ENCODE data around the gene PARVG.

The PARVG gene

DNA sequence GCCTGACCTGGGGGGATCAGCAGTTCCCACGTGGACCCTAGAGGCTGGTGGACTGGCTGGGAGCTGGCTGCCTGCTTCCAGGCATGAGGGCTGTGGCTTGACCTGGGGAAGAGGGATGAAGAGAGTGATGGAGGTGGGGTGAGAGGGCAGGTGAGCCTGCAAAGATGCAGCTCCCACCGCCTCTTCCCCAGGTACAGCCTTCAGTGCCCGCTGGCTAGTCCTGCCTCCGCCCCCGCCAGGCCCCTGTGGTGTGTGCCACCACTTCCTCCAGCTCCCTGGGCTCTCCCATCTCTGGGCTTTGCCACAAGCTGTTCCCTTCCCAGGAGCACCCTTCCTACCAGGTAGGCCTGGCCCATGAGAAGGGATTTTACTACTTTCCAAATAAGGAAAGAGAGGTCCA lies 19.1 kb downstream of the PARVG start:
- no peak for DNase-seq

- DNase-seq, result no peak
Measured at GRCh38 chr22:44200451-44200850, 19.7 kb downstream of the PARVG start.

GRCh38 chr22:44200855-44201550 lies 20.3 kb downstream of the PARVG start:
- no peak for DNase-seq

DNA sequence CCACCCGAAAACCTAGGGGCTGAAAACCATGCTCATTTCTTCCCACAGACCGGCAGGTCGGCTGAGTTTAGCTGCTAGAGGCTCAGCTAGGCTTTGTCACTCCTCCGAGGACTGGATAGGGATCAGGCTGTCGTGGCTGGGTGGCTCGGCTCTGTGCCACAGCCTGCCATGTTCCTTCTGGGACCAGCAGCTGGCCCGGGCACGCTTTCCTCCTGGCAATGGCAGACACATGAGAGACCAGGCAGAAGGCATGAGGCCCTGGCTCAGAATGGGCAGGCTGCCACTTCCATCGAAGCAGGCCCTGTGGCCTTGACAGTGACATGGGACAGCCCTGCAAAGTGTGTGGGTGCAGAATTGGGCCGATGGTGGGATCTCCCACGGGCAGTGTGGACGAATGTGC lies 20.9 kb downstream of the PARVG start:
- DNase-seq, result no peak

DNA sequence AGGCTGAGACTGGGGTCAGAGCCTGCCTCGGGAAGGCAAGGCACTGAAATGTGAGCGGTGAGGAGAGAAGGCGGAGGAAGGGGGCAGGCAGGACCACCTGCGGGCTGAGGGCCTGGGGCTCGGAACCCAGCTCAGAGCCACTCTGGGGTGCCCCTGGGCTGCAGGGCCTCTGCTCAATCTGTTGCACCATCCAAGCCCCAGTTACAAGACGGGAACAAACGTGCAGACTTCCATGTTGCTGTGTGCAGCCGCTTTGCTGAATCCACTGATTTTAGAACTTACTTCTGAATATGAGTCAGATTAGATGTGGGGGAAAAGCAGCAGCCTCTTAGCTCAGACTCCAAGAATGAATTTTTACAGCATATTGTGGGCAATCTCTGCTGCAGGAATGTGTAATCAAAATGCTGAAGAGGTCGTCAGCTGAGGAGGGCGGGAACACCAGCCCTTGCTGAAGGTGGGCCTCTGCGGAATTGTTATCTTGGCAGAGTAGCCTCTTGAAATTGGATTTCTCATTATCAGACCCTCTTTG lies 21.6 kb downstream of the PARVG start:
- DNase-seq, result no peak

- DNase-seq, result no peak
Measured at GRCh38 chr22:44203203-44203602, 22.5 kb downstream of the PARVG start.

- DNase-seq, result no peak
Measured at GRCh38 chr22:44204739-44205515, 24.2 kb downstream of the PARVG start.

- DNase-seq, result no peak
Measured at GRCh38 chr22:44205516-44206329, 25.0 kb downstream of the PARVG start.

- DNase-seq, result no peak
Measured at GRCh38 chr22:44206330-44206645, 25.6 kb downstream of the PARVG start.

DNA sequence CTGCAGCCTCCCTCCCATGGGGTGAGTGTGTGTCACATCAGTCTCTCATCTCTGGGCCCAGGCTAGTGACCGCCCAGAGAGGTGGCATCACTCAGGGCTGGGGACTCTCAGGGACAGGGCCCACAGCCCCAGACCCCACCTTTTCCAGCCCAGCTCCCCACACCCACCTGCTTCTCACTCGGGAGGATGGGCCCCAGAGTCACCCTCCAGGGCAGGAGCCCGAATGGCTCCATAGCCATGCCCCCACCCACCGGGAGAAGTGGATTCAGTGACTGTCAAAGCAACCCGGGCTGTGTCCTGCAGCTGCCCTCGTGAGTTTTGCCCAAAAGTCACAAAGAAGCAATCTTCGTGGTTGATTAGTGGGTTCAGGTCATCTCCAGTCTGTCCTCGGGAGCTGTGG lies 26.0 kb downstream of the PARVG start:
- no peak for DNase-seq

DNA sequence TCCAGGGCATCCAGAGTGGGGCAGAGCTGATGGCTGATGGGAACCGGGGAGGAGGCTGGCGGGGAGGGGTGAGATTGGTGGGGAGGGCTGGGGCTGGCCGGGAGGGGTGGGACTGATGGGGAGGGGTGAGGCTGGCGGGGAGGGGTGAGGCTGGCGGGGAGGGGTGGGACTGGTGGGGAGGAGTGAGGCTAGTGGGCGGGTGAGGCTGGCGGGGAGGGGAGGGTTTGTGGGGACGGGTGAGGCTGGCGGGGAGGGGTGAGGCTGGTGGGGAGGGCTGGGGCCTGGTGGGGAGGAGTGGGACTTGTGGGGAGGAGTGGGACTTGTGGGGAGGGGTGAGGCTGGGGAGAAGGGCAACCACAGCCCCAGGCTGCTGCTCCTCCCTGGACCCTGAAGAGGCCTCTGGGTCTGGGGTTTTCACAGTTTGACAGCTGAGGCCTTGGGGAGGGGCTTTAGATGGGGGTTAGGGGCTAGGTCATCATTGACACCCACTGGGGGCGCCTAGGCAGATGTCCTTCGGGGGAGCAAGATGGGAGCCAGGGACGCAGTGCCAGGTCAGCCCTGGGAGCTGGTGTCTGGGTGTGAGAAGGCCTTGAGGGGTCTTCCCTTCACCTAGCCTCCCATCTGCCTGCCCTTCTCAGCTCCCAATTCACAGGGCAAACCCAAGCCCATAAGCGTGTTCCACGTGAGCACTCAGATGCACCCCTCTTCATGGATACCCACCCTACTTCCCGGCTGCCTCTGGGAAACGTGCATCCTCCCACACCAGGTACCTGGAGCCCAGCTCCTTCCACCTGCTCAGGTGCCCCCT lies 26.7 kb downstream of the PARVG start:
- DNase-seq, result no peak

- DNase-seq, result no peak
Measured at GRCh38 chr22:44207981-44208317, 27.2 kb downstream of the PARVG start.

- DNase-seq, result no peak
Measured at GRCh38 chr22:44209343-44209742, 28.6 kb downstream of the PARVG start.

GRCh38 chr22:44210722-44211121 lies 30.0 kb downstream of the PARVG start:
- DNase-seq, result no peak

GRCh38 chr22:44211256-44211945 lies 30.7 kb downstream of the PARVG start:
- DNase-seq, result no peak

DNA sequence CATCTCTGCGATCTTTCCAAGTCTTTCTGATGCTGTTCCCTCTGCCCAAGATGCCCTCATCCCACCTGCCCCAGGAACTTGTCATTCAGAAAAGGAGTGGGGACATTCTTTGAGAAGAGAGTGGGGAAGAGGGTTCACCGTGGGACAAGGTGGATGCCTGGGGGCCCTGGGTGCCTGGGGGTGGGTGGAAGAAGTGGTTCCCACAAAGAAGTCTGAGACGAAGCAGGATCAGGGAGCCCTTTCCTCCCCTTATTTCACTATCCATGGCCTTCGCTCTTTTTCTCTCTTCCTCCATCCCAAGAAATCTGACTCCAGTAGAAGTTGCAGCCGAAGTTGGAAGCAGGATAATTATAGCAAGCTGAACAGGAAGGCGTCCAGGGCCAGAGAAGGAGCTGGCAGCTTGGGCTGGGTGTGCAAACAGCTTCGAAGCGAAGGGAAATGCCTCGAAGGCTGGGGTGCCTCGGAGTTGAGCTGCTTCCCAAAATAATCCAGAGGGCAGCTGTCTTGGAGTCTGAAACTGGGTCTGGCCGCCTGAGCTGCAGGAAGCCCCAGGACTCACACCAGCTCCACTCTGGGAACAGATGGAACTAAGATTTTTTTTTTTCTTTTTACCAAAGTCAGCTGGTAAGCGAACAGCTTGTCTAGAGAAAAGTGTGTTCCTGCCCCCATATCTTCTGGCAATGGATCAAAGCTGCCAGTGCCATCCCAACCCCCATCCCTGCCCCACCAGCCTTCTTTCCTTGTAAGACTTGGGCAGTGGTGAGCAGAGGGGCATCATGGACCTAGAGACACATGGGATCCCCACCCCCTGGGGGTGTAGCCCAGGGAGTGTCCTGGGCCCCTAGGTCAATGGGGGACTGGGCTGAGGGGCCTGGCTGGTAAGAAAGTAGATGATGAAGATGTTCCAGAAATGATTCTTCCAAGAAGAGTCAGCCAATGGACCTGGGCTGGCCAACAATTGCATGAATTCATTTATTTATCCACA lies 31.5 kb downstream of the PARVG start:
- DNase-seq, result no peak

DNA sequence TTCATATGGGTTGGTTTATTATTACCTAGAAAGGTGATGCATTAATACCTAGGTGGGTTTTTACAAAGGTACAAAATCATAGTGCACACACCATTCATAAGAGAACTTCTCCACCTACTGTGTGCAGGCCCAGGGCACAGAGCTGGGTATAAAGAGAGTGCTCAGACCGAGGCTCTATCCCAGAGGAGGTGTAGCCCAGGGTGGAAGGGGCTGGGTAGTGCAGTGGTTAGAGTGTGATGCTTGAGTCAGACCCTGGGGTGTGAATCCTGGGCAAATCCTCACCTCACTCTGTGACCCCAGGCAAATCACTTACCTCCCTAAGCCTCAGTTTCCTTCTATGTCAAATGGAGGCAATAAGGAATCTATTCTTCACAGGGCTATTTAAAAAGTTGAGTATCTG lies 32.2 kb downstream of the PARVG start:
- DNase-seq, result no peak

- DNase-seq, result no peak
Measured at GRCh38 chr22:44213489-44214043, 32.8 kb downstream of the PARVG start.

DNA sequence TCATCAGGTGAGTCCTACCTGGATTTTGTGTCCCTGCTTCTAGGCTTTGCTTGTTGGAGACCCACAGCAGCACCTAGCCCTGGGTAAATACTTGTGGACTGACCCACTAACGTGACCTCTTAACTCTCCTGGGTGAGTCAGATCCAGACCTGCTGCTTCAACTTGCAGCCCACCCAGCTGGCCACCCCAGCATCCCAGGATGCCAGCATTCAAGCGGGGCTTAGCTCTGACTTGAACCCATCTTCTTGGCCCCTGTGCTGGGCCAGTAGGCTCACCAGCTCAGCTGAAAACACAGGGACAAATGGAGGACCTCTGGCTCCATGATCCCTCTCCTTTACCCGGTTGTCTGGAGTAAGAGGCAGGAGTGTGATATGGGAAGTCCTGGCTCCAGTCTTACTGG lies 33.5 kb downstream of the PARVG start:
- DNase-seq, result no peak

DNA sequence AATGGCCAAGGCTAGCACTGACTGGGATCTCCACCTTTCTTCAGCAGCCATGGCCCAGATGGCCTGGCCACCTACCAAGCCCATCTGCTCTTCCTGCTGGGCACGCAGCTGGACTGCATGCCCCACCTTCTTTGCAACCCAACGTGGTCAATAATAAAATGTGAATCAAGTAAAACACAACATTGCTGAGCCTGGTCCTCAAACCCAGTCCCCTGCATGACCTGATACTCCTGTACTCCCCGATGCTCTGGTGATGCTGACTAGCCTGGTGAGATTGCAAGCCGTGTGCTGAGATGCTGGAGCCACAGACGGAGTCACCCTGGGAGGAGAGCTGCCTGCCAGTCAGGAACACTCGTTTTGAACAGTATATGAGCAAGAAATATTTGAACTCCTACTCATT lies 34.0 kb downstream of the PARVG start:
- no peak for DNase-seq

DNA sequence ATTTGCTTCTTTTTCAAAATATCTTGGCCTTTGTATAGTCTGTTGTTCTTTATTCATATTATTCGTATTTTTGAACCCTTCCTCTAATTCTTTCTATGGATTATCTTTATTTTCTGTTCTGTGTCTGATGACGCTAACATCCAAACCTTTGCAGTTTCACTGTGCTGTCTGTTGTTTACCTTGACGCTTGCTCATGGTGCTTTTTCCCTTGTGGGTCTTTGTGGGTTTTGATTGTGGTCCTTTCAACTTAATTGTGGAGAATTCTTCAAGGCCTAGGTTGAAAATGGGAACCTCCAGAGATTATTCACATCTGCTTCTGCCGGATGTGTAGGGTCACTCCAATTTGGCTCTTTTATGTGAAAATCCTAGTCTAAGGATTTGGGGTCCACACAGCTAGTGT lies 34.6 kb downstream of the PARVG start:
- no peak for DNase-seq
